K562 (cell line): ENCODE results near the gene DYNC2I2. TPM values are rescaled to one million over a fixed set of nuclear protein-coding genes. Genes with fewer than 3 reads are reported as not detected.
A peak's percentile ranks its signal among the peaks of the same experiment; 100 is the strongest.

Experiments
- ASH1L ChIP-seq: fragments of 450-650 bp; IDR thresholded peaks from 2 replicates; pipeline ENCODE4 v1.6.1; 2018; ENCODE audit warnings: borderline replicate concordance, mild to moderate bottlenecking, low read depth; ENCODE audit not compliant: partially characterized antibody
- GATAD2A ChIP-seq: fragments of 450-650 bp; IDR thresholded peaks from 2 replicates; pipeline ENCODE4 v1.6.1; 2017
- HNRNPLL ChIP-seq: fragments of 200-400 bp; formaldehyde crosslinking; IDR thresholded peaks from 2 replicates; pipeline ENCODE4 v1.6.1; 2017; ENCODE audit warnings: low read length, low read depth, mild to moderate bottlenecking; ENCODE audit not compliant: poor library complexity, severe bottlenecking
- HSF4 ChIP-seq: fragments of 250-450 bp; sonication (Bioruptor Pico); IDR thresholded peaks from 2 replicates; pipeline ENCODE4 v2.1.2; 2022; ENCODE audit warnings: mild to moderate bottlenecking, moderate library complexity, borderline replicate concordance
- KHSRP ChIP-seq: fragments of 450-650 bp; IDR thresholded peaks from 2 replicates; pipeline ENCODE4 v1.6.1; 2017
- MEF2A ChIP-seq: IDR thresholded peaks from 2 replicates; pipeline ENCODE4 v1.6.1; 2011; ENCODE audit warnings: low read depth, mild to moderate bottlenecking, low read length, moderate library complexity; ENCODE audit not compliant: control insufficient read depth
- RFX7 ChIP-seq: fragments of 250-450 bp; sonication (Bioruptor Pico); IDR thresholded peaks from 2 replicates; pipeline ENCODE4 v1.5.1; 2021; ENCODE audit warnings: mild to moderate bottlenecking
- SMAD3 ChIP-seq: fragments of 450-650 bp; formaldehyde crosslinking; conservative IDR thresholded peaks from 2 replicates; pipeline ENCODE4 v1.4.0; 2020; ENCODE audit warnings: mild to moderate bottlenecking
- XRCC5 ChIP-seq: fragments of 200-400 bp; formaldehyde crosslinking; IDR thresholded peaks from 2 replicates; pipeline ENCODE4 v1.6.1; 2017; ENCODE audit warnings: low read depth, mild to moderate bottlenecking, low read length
- ZEB2 ChIP-seq: fragments of 450-650 bp; IDR thresholded peaks from 2 replicates; pipeline ENCODE4 v1.6.1; 2016
- ZNF121 ChIP-seq: sonication (generic); formaldehyde crosslinking; conservative IDR thresholded peaks from 2 replicates; pipeline ENCODE4 v1.8.0; 2022; ENCODE audit warnings: missing genetic modification reagents
- polyA plus RNA-seq, 8 experiments: library from polyadenylated mRNA; depleted of rRNA in 4 of 8; stranded (reverse) in 5 of 8; unstranded in 3 of 8; fragments of >200 nt; fragmentation: Nextera tagmentation in 2 of 8; fragmentation: Illumina TruSeq in 1 of 8; extraction: Ambion mirVana in 2 of 8; extraction: Trizol in 1 of 8; gene quantifications; 2 replicates each; pipeline versions ENCODE4 v1.2.1 to v1.2.3, GENCODE V29; 2011 to 2014; ENCODE audit warnings: inconsistent platforms in 1 of 8, missing spikeins in 1 of 8
- total RNA-seq, 7 experiments: library from RNA; depleted of rRNA in 6 of 7; stranded (reverse); fragments of >200 nt in 6 of 7; fragmentation: Illumina TruSeq in 2 of 7; extraction: Trizol in 2 of 7; gene quantifications; 2 replicates each; pipeline versions ENCODE4 v1.2.1 to v1.2.3, GENCODE V29; 2011 to 2021; ENCODE audit warnings: low replicate concordance in 1 of 7
- TF ChIP-seq, protein P1 (sequence below): fragments of 250-450 bp; sonication (Bioruptor Pico); IDR thresholded peaks from 2 replicates; pipeline ENCODE4 v1.5.0; 2020; ENCODE audit warnings: mild to moderate bottlenecking, borderline replicate concordance
- TF ChIP-seq, protein P2 (sequence below): fragments of 200-400 bp; formaldehyde crosslinking; IDR thresholded peaks from 2 replicates; pipeline ENCODE4 v1.6.1; 2017; ENCODE audit warnings: mild to moderate bottlenecking, low read depth, low read length, moderate library complexity
- TF ChIP-seq, protein P3 (sequence below): fragments of 450-650 bp; formaldehyde crosslinking; IDR thresholded peaks from 2 replicates; pipeline ENCODE4 v1.4.0; 2022; ENCODE audit warnings: missing genetic modification characterization
- TF ChIP-seq, protein P4 (sequence below): sonication (generic); formaldehyde crosslinking; IDR thresholded peaks from 2 replicates; pipeline ENCODE4 v1.8.1; 2023; ENCODE audit warnings: mild to moderate bottlenecking, missing genetic modification reagents
- TF ChIP-seq, protein P5 (sequence below): IDR thresholded peaks from 3 replicates; pipeline ENCODE4 v1.6.1; 2011; ENCODE audit warnings: borderline replicate concordance, mild to moderate bottlenecking, moderate library complexity; ENCODE audit not compliant: insufficient read length; ENCODE audit errors: extremely low read depth

Gene DYNC2I2
- total and polyA plus RNA-seq, 9 of the 15 experiments (the other 6 are each of a cell fraction or from before 2014, with no cell fraction given), result 1.5 to 249 (median 70.0) TPM

DNA sequence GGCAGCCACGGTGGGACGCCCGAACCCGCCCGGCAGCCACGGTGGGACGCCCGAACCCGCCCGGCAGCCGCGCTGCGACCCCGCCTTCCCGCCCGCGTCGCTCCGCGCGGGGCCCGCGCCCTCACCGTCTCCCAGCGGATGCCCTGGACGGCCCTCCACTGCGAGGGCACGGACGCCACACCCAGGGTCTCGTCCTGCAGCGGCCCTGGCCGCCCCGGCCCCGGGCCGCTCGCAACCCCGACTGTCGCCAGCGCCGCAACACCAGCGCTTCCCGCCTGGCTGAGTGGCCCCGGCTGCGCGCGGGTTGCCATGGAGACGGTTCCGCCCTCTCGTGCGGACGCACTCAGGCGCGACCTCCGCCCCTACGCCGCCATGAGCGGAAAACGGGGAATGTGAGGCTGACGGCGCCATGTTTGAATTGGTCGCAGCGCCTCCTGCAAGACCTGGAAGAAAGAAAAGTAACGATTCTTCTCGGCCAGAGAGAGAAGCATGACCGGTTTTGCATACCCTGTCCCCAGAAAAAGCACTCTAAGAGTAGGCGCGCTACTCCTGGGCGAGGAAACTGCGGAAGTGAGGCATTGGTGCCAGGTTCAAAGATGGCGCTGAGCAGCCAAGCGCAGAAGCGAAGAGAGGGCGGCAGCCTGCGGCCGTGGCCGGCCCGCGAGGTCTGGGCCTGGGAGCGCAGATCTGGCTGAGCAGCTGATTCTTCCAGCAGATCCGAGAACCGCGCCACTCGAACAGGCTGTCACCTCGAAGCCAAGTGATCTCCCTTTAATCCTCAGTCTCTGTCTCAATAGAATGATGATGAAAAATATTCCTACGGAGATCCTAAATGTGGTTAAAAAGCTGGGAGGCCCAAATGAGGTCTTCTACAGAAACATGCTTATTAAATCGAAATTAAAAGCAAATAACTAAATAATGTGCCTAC is at the start of gene DYNC2I2 (continued):
- TF ChIP-seq, protein P1, sequence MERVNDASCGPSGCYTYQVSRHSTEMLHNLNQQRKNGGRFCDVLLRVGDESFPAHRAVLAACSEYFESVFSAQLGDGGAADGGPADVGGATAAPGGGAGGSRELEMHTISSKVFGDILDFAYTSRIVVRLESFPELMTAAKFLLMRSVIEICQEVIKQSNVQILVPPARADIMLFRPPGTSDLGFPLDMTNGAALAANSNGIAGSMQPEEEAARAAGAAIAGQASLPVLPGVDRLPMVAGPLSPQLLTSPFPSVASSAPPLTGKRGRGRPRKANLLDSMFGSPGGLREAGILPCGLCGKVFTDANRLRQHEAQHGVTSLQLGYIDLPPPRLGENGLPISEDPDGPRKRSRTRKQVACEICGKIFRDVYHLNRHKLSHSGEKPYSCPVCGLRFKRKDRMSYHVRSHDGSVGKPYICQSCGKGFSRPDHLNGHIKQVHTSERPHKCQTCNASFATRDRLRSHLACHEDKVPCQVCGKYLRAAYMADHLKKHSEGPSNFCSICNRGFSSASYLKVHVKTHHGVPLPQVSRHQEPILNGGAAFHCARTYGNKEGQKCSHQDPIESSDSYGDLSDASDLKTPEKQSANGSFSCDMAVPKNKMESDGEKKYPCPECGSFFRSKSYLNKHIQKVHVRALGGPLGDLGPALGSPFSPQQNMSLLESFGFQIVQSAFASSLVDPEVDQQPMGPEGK (CRISPR knock-in tag), result no peak
- TF ChIP-seq HNRNPLL (peak; percentile 93), ZEB2 (peak; percentile 27; the same call in 1 of the 2 replicates), RFX7 (CRISPR knock-in tag) (peak; percentile 70; the same call in 1 of the 2 replicates), MEF2A (0 out of 2 replicates have a peak, but pooled peaks have one; percentile 1), KHSRP (no peak), HSF4 (CRISPR knock-in tag) (no peak), SMAD3 (CRISPR knock-in tag) (peak; percentile 91), XRCC5 (peak; percentile 81), GATAD2A (no peak), ASH1L (peak; percentile 67), ZNF121 (CRISPR knock-in tag) (no peak)
- TF ChIP-seq, protein P2, sequence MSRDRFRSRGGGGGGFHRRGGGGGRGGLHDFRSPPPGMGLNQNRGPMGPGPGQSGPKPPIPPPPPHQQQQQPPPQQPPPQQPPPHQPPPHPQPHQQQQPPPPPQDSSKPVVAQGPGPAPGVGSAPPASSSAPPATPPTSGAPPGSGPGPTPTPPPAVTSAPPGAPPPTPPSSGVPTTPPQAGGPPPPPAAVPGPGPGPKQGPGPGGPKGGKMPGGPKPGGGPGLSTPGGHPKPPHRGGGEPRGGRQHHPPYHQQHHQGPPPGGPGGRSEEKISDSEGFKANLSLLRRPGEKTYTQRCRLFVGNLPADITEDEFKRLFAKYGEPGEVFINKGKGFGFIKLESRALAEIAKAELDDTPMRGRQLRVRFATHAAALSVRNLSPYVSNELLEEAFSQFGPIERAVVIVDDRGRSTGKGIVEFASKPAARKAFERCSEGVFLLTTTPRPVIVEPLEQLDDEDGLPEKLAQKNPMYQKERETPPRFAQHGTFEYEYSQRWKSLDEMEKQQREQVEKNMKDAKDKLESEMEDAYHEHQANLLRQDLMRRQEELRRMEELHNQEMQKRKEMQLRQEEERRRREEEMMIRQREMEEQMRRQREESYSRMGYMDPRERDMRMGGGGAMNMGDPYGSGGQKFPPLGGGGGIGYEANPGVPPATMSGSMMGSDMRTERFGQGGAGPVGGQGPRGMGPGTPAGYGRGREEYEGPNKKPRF, result no peak
- TF ChIP-seq, protein P3, sequence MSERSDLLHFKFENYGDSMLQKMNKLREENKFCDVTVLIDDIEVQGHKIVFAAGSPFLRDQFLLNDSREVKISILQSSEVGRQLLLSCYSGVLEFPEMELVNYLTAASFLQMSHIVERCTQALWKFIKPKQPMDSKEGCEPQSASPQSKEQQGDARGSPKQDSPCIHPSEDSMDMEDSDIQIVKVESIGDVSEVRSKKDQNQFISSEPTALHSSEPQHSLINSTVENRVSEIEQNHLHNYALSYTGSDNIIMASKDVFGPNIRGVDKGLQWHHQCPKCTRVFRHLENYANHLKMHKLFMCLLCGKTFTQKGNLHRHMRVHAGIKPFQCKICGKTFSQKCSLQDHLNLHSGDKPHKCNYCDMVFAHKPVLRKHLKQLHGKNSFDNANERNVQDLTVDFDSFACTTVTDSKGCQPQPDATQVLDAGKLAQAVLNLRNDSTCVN, result peak; percentile 96
- TF ChIP-seq, protein P4, sequence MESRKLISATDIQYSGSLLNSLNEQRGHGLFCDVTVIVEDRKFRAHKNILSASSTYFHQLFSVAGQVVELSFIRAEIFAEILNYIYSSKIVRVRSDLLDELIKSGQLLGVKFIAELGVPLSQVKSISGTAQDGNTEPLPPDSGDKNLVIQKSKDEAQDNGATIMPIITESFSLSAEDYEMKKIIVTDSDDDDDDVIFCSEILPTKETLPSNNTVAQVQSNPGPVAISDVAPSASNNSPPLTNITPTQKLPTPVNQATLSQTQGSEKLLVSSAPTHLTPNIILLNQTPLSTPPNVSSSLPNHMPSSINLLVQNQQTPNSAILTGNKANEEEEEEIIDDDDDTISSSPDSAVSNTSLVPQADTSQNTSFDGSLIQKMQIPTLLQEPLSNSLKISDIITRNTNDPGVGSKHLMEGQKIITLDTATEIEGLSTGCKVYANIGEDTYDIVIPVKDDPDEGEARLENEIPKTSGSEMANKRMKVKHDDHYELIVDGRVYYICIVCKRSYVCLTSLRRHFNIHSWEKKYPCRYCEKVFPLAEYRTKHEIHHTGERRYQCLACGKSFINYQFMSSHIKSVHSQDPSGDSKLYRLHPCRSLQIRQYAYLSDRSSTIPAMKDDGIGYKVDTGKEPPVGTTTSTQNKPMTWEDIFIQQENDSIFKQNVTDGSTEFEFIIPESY (CRISPR knock-in tag), result peak; percentile 86
- TF ChIP-seq, protein P5, sequence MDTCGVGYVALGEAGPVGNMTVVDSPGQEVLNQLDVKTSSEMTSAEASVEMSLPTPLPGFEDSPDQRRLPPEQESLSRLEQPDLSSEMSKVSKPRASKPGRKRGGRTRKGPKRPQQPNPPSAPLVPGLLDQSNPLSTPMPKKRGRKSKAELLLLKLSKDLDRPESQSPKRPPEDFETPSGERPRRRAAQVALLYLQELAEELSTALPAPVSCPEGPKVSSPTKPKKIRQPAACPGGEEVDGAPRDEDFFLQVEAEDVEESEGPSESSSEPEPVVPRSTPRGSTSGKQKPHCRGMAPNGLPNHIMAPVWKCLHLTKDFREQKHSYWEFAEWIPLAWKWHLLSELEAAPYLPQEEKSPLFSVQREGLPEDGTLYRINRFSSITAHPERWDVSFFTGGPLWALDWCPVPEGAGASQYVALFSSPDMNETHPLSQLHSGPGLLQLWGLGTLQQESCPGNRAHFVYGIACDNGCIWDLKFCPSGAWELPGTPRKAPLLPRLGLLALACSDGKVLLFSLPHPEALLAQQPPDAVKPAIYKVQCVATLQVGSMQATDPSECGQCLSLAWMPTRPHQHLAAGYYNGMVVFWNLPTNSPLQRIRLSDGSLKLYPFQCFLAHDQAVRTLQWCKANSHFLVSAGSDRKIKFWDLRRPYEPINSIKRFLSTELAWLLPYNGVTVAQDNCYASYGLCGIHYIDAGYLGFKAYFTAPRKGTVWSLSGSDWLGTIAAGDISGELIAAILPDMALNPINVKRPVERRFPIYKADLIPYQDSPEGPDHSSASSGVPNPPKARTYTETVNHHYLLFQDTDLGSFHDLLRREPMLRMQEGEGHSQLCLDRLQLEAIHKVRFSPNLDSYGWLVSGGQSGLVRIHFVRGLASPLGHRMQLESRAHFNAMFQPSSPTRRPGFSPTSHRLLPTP, result no peak
